Measurements from ENCODE around the gene TMED7. TPM values are rescaled to one million over a fixed set of nuclear protein-coding genes. Genes with fewer than 3 reads are reported as not detected.

Gene TMED7
- total and polyA plus RNA-seq, 2 of the 8 experiments (the other 6 are each of a cell fraction or from before 2014, with no cell fraction given) = 43.8 to 75.2 TPM

- TF ChIP-seq CHD7 (IDR thresholded peaks at IDR 0.05; ENCODE audit: insufficient replicate concordance, low read length) (no peak), TBP (IDR thresholded peaks at IDR 0.05; ENCODE audit: low read depth, low read length) (no peak), TAF1 (IDR thresholded peaks at IDR 0.05; ENCODE audit: low read depth, low read length) (no peak), ATF3 (IDR thresholded peaks at IDR 0.05; ENCODE audit: insufficient read depth, low read depth, low read length) (no peak), SIN3A (conservative IDR thresholded peaks at IDR 0.05 in 1 of 2, IDR thresholded peaks at IDR 0.05 in 1 of 2; ENCODE audit: low read depth in 1 of 2, low read length in 2 of 2) (no peak), TEAD4 (IDR thresholded peaks at IDR 0.05; ENCODE audit: low read depth, low read length) (no peak)
Measured at GRCh38 chr5:115637507-115637906, 11.7 kb upstream of the TMED7 start (continued).
